ENCODE results near the gene CCDC92.
A peak's percentile ranks its signal among the peaks of the same experiment; 100 is the strongest.

CCDC92 gene

GRCh38 chr12:123976227-123976826 lies 3.7 kb upstream of the CCDC92 start:
- no peak for DNase-seq (ENCODE audit: low read depth in 2 of 2)

GRCh38 chr12:123973552-123974341 lies 1.1 kb upstream of the CCDC92 start:
- peak in 1 of 2 donors; percentile 7 for DNase-seq (ENCODE audit: low read depth in 2 of 2)

GRCh38 chr12:123971770-123972456 lies 718 bp downstream of the CCDC92 start:
- peak in 1 of 2 donors; percentile 10 for DNase-seq (ENCODE audit: low read depth in 2 of 2)

GRCh38 chr12:123971449-123971769 lies 1.2 kb downstream of the CCDC92 start:
- DNase-seq (ENCODE audit: low read depth in 2 of 2) = no peak

GRCh38 chr12:123967121-123967586 lies 5.5 kb downstream of the CCDC92 start:
- DNase-seq (ENCODE audit: low read depth in 2 of 2) = no peak

- no peak for DNase-seq (ENCODE audit: low read depth in 2 of 2)
Measured at GRCh38 chr12:123966596-123966995, 6.0 kb downstream of the CCDC92 start.

GRCh38 chr12:123965382-123965781 lies 7.2 kb downstream of the CCDC92 start:
- DNase-seq (ENCODE audit: low read depth in 2 of 2) = no peak

GRCh38 chr12:123963821-123964220 lies 8.8 kb downstream of the CCDC92 start:
- no peak for DNase-seq (ENCODE audit: low read depth in 2 of 2)

- no peak for DNase-seq (ENCODE audit: low read depth in 2 of 2)
Measured at GRCh38 chr12:123962513-123962912, 10.1 kb downstream of the CCDC92 start.

- DNase-seq (ENCODE audit: low read depth in 2 of 2) = no peak
Measured at GRCh38 chr12:123961585-123962345, 10.9 kb downstream of the CCDC92 start.

GRCh38 chr12:123960856-123961255 lies 11.8 kb downstream of the CCDC92 start:
- DNase-seq (ENCODE audit: low read depth in 2 of 2) = no peak

GRCh38 chr12:123960029-123960735 lies 12.4 kb downstream of the CCDC92 start:
- no peak for DNase-seq (ENCODE audit: low read depth in 2 of 2)

GRCh38 chr12:123958876-123959275 lies 13.8 kb downstream of the CCDC92 start:
- DNase-seq (ENCODE audit: low read depth in 2 of 2) = no peak

GRCh38 chr12:123958462-123958861 lies 14.2 kb downstream of the CCDC92 start:
- DNase-seq (ENCODE audit: low read depth in 2 of 2) = no peak

GRCh38 chr12:123957196-123957595 lies 15.4 kb downstream of the CCDC92 start:
- DNase-seq (ENCODE audit: low read depth in 2 of 2) = no peak

- no peak for DNase-seq (ENCODE audit: low read depth in 2 of 2)
Measured at GRCh38 chr12:123956249-123956648, 16.4 kb downstream of the CCDC92 start.

- no peak for DNase-seq (ENCODE audit: low read depth in 2 of 2)
Measured at GRCh38 chr12:123954647-123955350, 17.8 kb downstream of the CCDC92 start.

- DNase-seq (ENCODE audit: low read depth in 2 of 2) = no peak
Measured at GRCh38 chr12:123952037-123952436, 20.6 kb downstream of the CCDC92 start.

GRCh38 chr12:123951467-123951866 lies 21.2 kb downstream of the CCDC92 start:
- no peak for DNase-seq (ENCODE audit: low read depth in 2 of 2)

GRCh38 chr12:123950476-123951349 lies 21.9 kb downstream of the CCDC92 start:
- no peak for DNase-seq (ENCODE audit: low read depth in 2 of 2)
